Measurements from ENCODE around the gene PCDHGC5. TPM values are rescaled to one million over a fixed set of nuclear protein-coding genes. Genes with fewer than 3 reads are reported as not detected.
A peak's percentile ranks its signal among the peaks of the same experiment; 100 is the strongest.

PCDHGC5 gene
- polyA plus RNA-seq, 1 experiment, result 2.4 TPM

GRCh38 chr5:141524604-141525597 is 36.0 kb downstream of the PCDHGC5 start:
- peak; percentile 95 for DNase-seq (ENCODE audit: low read depth, low spot score)
- ChIA-PET POLR2A (interaction anchor here (0.6 to 1.5 kb wide), 6 partner anchors 12 to 112 kb away, joined by 3 to 7 read pairs (median 3); partner anchors contain the start of genes PCDHGA10 and PCDHGC3), CTCF (interaction anchor here (0.5 to 9.0 kb wide), 37 partner anchors 10 to 186 kb away, joined by 3 to 165 read pairs (median 5); partner anchors contain the start of genes PCDHGA10, PCDHGA11, PCDHGA12 and PCDHGA2)
- peak; percentile 99 for TF ChIP-seq CTCF (IDR thresholded peaks at IDR 0.05; ENCODE audit: low read depth, low read length)
- peak overlapping the region; percentile 95 for H3K27ac ChIP-seq (ENCODE audit: low read depth, low read length)
- no peaks in the 10 kb centered on the region for H3K27me3 ChIP-seq (ENCODE audit: control insufficient read depth, insufficient read depth, low read length)
- H3K9me3 ChIP-seq (ENCODE audit: control insufficient read depth, insufficient read depth, low read length), result no peaks in the 10 kb centered on the region
- H3K4me3 ChIP-seq (ENCODE audit: low read depth, low read length), result peak overlapping the region; percentile 29

DNA sequence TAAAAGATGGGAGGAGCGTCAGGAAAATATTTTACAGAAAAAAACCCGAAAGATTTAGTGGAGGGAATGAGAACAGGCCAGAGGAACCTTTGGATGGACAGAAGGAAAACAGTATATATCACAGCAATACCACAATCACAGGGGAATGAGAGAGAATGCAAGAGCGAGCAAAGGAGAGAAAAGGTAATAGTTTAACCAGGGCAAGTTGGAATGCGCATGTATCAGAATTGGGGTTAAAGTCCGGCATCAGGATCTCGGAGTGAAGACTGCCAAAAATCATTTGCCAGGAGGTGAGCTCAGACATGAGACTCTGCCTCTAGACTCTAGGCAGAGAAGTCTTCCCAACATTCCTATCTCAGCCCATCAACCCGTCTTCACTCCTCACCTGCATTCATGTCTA is 36.8 kb downstream of the PCDHGC5 start:
- DNase-seq (ENCODE audit: low read depth, low spot score), result no peak
- ChIA-PET CTCF (interaction anchor here (0.6 to 9.0 kb wide), 10 partner anchors 10 to 112 kb away, joined by 3 to 165 read pairs (median 14); partner anchors contain the start of genes PCDHGA10, PCDHGA12 and PCDHGC3), POLR2A (interaction anchor here (1.5 kb wide), 2 partner anchors 50 to 113 kb away, joined by 3 to 7 read pairs; partner anchors contain the start of genes PCDHGA10 and PCDHGC3)
- Histone ChIP-seq H3K27me3 (ENCODE audit: control insufficient read depth, insufficient read depth, low read length) (no peaks in the 10 kb centered on the region), H3K27ac (ENCODE audit: low read depth, low read length) (peak overlapping the region; percentile 95), H3K4me3 (ENCODE audit: low read depth, low read length) (no peak overlapping the region), H3K9me3 (ENCODE audit: control insufficient read depth, insufficient read depth, low read length) (no peaks in the 10 kb centered on the region)
- no peak for TF ChIP-seq CTCF (IDR thresholded peaks at IDR 0.05; ENCODE audit: low read depth, low read length)

GRCh38 chr5:141527426-141527825 is 38.5 kb downstream of the PCDHGC5 start:
- TF ChIP-seq CTCF (IDR thresholded peaks at IDR 0.05; ENCODE audit: low read depth, low read length), result no peak
- CTCF ChIA-PET, result interaction anchor here (0.7 to 9.0 kb wide), 8 partner anchors 15 to 110 kb away, joined by 3 to 95 read pairs (median 7); partner anchors contain the start of genes DIAPH1, PCDHGA12, PCDHGB7 and PCDHGC3
- no peak for DNase-seq (ENCODE audit: low read depth, low spot score)
- Histone ChIP-seq H3K27me3 (ENCODE audit: control insufficient read depth, insufficient read depth, low read length) (no peaks in the 10 kb centered on the region), H3K4me3 (ENCODE audit: low read depth, low read length) (no peak overlapping the region), H3K27ac (ENCODE audit: low read depth, low read length) (no peak overlapping the region), H3K9me3 (ENCODE audit: control insufficient read depth, insufficient read depth, low read length) (no peaks in the 10 kb centered on the region)
- POLR2A ChIA-PET, result interaction anchor here (0.9 to 1.1 kb wide), 2 partner anchors 9 to 30 kb away, joined by 4 to 7 read pairs; no protein-coding TSS in a partner anchor

GRCh38 chr5:141528291-141528984 is 39.6 kb downstream of the PCDHGC5 start:
- Histone ChIP-seq H3K27ac (ENCODE audit: low read depth, low read length) (peak overlapping the region; percentile 89), H3K4me3 (ENCODE audit: low read depth, low read length) (0 out of 2 replicates have a peak overlapping the region, but pooled peaks have one; percentile 7), H3K27me3 (ENCODE audit: control insufficient read depth, insufficient read depth, low read length) (no peaks in the 10 kb centered on the region), H3K9me3 (ENCODE audit: control insufficient read depth, insufficient read depth, low read length) (no peaks in the 10 kb centered on the region)
- ChIA-PET POLR2A (interaction anchor here (1.0 to 1.8 kb wide), 4 partner anchors 20 to 52 kb away, joined by 3 to 8 read pairs (median 6); no protein-coding TSS in a partner anchor), CTCF (interaction anchor here (0.7 to 9.0 kb wide), 13 partner anchors 16 to 201 kb away, joined by 3 to 95 read pairs (median 6); partner anchors contain the start of genes DIAPH1, PCDHGA10, PCDHGA12 and PCDHGB3)
- DNase-seq (ENCODE audit: low read depth, low spot score), result no peak
- no peak for TF ChIP-seq CTCF (IDR thresholded peaks at IDR 0.05; ENCODE audit: low read depth, low read length)

Data from AG04450 (cell line).